H9 (cell line): ENCODE results near the gene CDKN2C. TPM values are rescaled to one million over a fixed set of nuclear protein-coding genes. Genes with fewer than 3 reads are reported as not detected.

Source experiments
- DNase-seq: peaks from one replicate; pipeline ENCODE4 v3.0.0-alpha.2; 2017
- H2AFZ ChIP-seq: one replicate; pipeline ENCODE4 v1.6.1; 2013; ENCODE audit warnings: mild to moderate bottlenecking, low read length, control low read depth, moderate library complexity
- H2AK5ac ChIP-seq: 2 replicates; pipeline ENCODE4 v1.6.1; 2013; ENCODE audit warnings: low read length, control low read depth, mixed read lengths; ENCODE audit not compliant: insufficient read length
- H2BK120ac ChIP-seq: one replicate; pipeline ENCODE4 v1.6.1; 2013; ENCODE audit warnings: low read depth, mild to moderate bottlenecking, low read length, control low read depth, inconsistent platforms; ENCODE audit not compliant: poor library complexity, severe bottlenecking
- H2BK12ac ChIP-seq: 2 replicates; pipeline ENCODE4 v1.6.1; 2013; ENCODE audit warnings: low read length, control low read depth, mixed read lengths, low read depth; ENCODE audit not compliant: insufficient read length
- H2BK15ac ChIP-seq: 2 replicates; pipeline ENCODE4 v1.6.1; 2013; ENCODE audit warnings: low read depth, low read length, control low read depth
- H2BK20ac ChIP-seq: one replicate; pipeline ENCODE4 v1.6.1; 2013; ENCODE audit warnings: low read depth, mild to moderate bottlenecking, low read length, control low read depth, inconsistent platforms; ENCODE audit not compliant: poor library complexity, severe bottlenecking
- H2BK5ac ChIP-seq: 2 replicates; pipeline ENCODE4 v1.6.1; 2013; ENCODE audit warnings: low read length, control low read depth, mixed read lengths; ENCODE audit not compliant: insufficient read length
- H3K14ac ChIP-seq: 2 replicates; pipeline ENCODE4 v1.6.1; 2013; ENCODE audit warnings: low read length, control low read depth; ENCODE audit not compliant: insufficient read depth
- H3K18ac ChIP-seq: 2 replicates; pipeline ENCODE4 v1.6.1; 2013; ENCODE audit warnings: low read depth, mild to moderate bottlenecking, mixed read lengths, low read length, control low read depth; ENCODE audit not compliant: insufficient read length
- H3K23ac ChIP-seq: 2 replicates; pipeline ENCODE4 v1.6.1; 2013; ENCODE audit warnings: low read length, control low read depth, mixed read lengths, low read depth; ENCODE audit not compliant: insufficient read length
- H3K23me2 ChIP-seq: 2 replicates; pipeline ENCODE4 v1.6.1; 2013; ENCODE audit warnings: low read depth, mild to moderate bottlenecking, mixed read lengths, low read length, control low read depth; ENCODE audit not compliant: insufficient read length, poor library complexity, severe bottlenecking
- H3K27ac ChIP-seq: 2 replicates; pipeline ENCODE4 v1.5.1; 2013; ENCODE audit warnings: low read length, control low read depth, mixed read lengths, low read depth; ENCODE audit not compliant: insufficient read length
- H3K27me3 ChIP-seq: 2 replicates; pipeline ENCODE4 v1.6.1; 2013; ENCODE audit warnings: low read length, control low read depth, inconsistent platforms; ENCODE audit not compliant: insufficient read depth
- H3K4ac ChIP-seq: 2 replicates; pipeline ENCODE4 v1.6.1; 2013; ENCODE audit warnings: low read depth, mild to moderate bottlenecking, control low read depth, inconsistent platforms, low read length, moderate library complexity
- H3K4me1 ChIP-seq: 2 replicates; pipeline ENCODE4 v1.6.1; 2013; ENCODE audit warnings: low read length, control low read depth, inconsistent platforms; ENCODE audit not compliant: insufficient read depth
- H3K4me2 ChIP-seq: 2 replicates; pipeline ENCODE4 v1.6.1; 2013; ENCODE audit warnings: low read length, control low read depth, mixed read lengths; ENCODE audit not compliant: insufficient read length, insufficient read depth
- H3K56ac ChIP-seq: 2 replicates; pipeline ENCODE4 v1.6.1; 2013; ENCODE audit warnings: low read depth, mild to moderate bottlenecking, mixed read lengths, low read length, control low read depth; ENCODE audit not compliant: insufficient read length
- H3K79me1 ChIP-seq: 2 replicates; pipeline ENCODE4 v1.6.1; 2013; ENCODE audit warnings: low read depth, mild to moderate bottlenecking, moderate library complexity, low read length, control low read depth, inconsistent platforms; ENCODE audit not compliant: insufficient read depth, poor library complexity, severe bottlenecking
- H3K79me2 ChIP-seq: 2 replicates; pipeline ENCODE4 v1.6.1; 2013; ENCODE audit warnings: low read length, control low read depth, inconsistent platforms; ENCODE audit not compliant: insufficient read depth
- H3K9ac ChIP-seq: 2 replicates; pipeline ENCODE4 v1.6.1; 2013; ENCODE audit warnings: low read length, control low read depth, mixed read lengths; ENCODE audit not compliant: insufficient read length; ENCODE audit errors: extremely low read depth
- H3K9me3 ChIP-seq: one replicate; pipeline ENCODE4 v1.6.1; 2013; ENCODE audit warnings: low read depth, low read length, inconsistent platforms; ENCODE audit not compliant: control insufficient read depth
- H3T11ph ChIP-seq: one replicate; pipeline ENCODE4 v1.6.1; 2013; ENCODE audit warnings: mild to moderate bottlenecking, low read length, control low read depth, inconsistent platforms
- H4K20me1 ChIP-seq: one replicate; pipeline ENCODE4 v1.6.1; 2013; ENCODE audit not compliant: control insufficient read depth, insufficient read length, insufficient read depth
- H4K5ac ChIP-seq: 2 replicates; pipeline ENCODE4 v1.6.1; 2013; ENCODE audit warnings: low read depth, mild to moderate bottlenecking, mixed read lengths, low read length, control low read depth; ENCODE audit not compliant: insufficient read length
- H4K8ac ChIP-seq: replicated peaks from 2 replicates; pipeline ENCODE4 v1.6.1; 2013; ENCODE audit warnings: low read length, control low read depth, mixed read lengths, low read depth; ENCODE audit not compliant: insufficient read length
- H4K91ac ChIP-seq: 2 replicates; pipeline ENCODE4 v1.6.1; 2013; ENCODE audit warnings: low read depth, mild to moderate bottlenecking, moderate library complexity, mixed read lengths, low read length, control low read depth; ENCODE audit not compliant: insufficient read length
- H3K27ac Mint-ChIP-seq, 3 experiments: 2 replicates in 2 of 3; 3 replicates in 1 of 3; pipeline ENCODE4 v1.8.0; 2020 to 2021; ENCODE audit warnings: mixed read lengths in 3 of 3, mild to moderate bottlenecking in 1 of 3, moderate library complexity in 1 of 3
- H3K27me3 Mint-ChIP-seq: 2 replicates; pipeline ENCODE4 v1.8.0; 2021; ENCODE audit warnings: low read depth, mild to moderate bottlenecking, moderate library complexity, mixed read lengths
- H3K36me3 Mint-ChIP-seq, 3 experiments: 2 replicates in 2 of 3; 3 replicates in 1 of 3; pipeline ENCODE4 v1.8.0; 2020 to 2021; ENCODE audit warnings: low read depth in 3 of 3, mixed read lengths in 3 of 3; ENCODE audit not compliant: insufficient read depth in 1 of 3
- H3K4me1 Mint-ChIP-seq, 2 experiments: 2 replicates each; pipeline ENCODE4 v1.8.0; 2020; ENCODE audit warnings: mixed read lengths in 2 of 2
- H3K4me3 Mint-ChIP-seq, 2 experiments: 2 replicates in 1 of 2; 3 replicates in 1 of 2; pipeline ENCODE4 v1.8.0; 2020 to 2021; ENCODE audit warnings: mild to moderate bottlenecking in 2 of 2, mixed read lengths in 2 of 2, moderate library complexity in 1 of 2
- H3K9me3 Mint-ChIP-seq, 2 experiments: 2 replicates in 1 of 2; 3 replicates in 1 of 2; pipeline ENCODE4 v1.8.0; 2020; ENCODE audit warnings: mild to moderate bottlenecking in 2 of 2, mixed read lengths in 2 of 2, moderate library complexity in 1 of 2
- CTCF ChIP-seq: fragments of 200-600 bp; sonication (generic); conservative IDR thresholded peaks from 3 replicates; pipeline ENCODE4 v1.8.0; 2021; ENCODE audit warnings: antibody characterized with exemption, mild to moderate bottlenecking
- WGBS: extraction: QIAGEN DNeasy Blood & Tissue Kit; methylation state at CpG from one replicate; pipeline ENCODE4 v1.1.7; 2013; ENCODE audit warnings: missing lambda C conversion rate, low lambda C conversion rate, mixed read lengths; ENCODE audit not compliant: insufficient read length; ENCODE audit errors: extremely low coverage; 5-methylcytosine and 5-hydroxymethylcytosine counted together
- total RNA-seq: library from RNA; stranded (reverse); gene quantifications from 2 replicates; pipeline ENCODE4 v1.2.1, GENCODE V29; 2021

Gene CDKN2C
- total RNA-seq, 1 experiment from 2014 or later, result not detected

DNA sequence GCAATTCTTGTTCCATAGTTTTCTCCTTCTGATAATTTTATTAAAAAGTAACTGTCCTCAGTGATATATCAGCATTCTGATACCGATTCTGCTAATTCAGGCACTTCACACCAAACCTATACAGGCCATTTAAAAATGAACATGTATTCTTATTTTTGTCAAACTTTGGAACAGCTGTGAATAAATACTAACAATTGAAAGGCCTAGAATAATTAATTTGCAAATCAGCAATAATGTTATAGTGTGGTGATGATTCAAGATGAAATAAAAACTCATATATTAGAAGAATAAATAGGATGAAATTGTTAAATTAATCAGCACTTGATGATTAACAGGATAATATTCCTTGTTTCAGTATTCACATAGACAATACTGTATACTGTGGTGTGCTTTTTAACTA is 9.9 kb downstream of the CDKN2C start:
- peaks cover 0 to 3% of the 10 kb centered on the region in 2 experiments; a peak in 1 of 5 replicates for H3K9me3 Mint-ChIP-seq
- Histone ChIP-seq H3T11ph (no peak overlapping the region), H3K23ac (no peak overlapping the region), H3K4ac (no peak overlapping the region), H2BK15ac (no peak overlapping the region), H2BK5ac (no peak overlapping the region), H2BK120ac (no peak overlapping the region), H4K8ac (no peak overlapping the region), H4K5ac (no peak overlapping the region), H2AFZ (no peak overlapping the region), H3K27ac (no peak overlapping the region), H3K9me3 (no peaks in the 10 kb centered on the region), H3K27me3 (peaks cover 30% of the 10 kb centered on the region), H3K79me2 (no peaks in the 10 kb centered on the region), H3K79me1 (no peaks in the 10 kb centered on the region), H3K18ac (no peak overlapping the region), H4K20me1 (no peaks in the 10 kb centered on the region), H4K91ac (no peak overlapping the region), H3K4me2 (no peak overlapping the region), H2BK20ac (no peak overlapping the region), H3K4me1 (0 out of 2 replicates have a peak, but pooled peaks cover 2% of the 10 kb centered on the region), H2AK5ac (no peak overlapping the region), H3K14ac (no peak overlapping the region), H2BK12ac (no peak overlapping the region), H3K56ac (no peak overlapping the region), H3K23me2 (peaks cover 6% of the 10 kb centered on the region), H3K9ac (no peak overlapping the region)
- no peak for TF ChIP-seq CTCF
- no peak overlapping the region for H3K4me3 Mint-ChIP-seq
- peaks cover 19 to 25% of the 10 kb centered on the region in 2 experiments for H3K4me1 Mint-ChIP-seq
- H3K27me3 Mint-ChIP-seq, result peaks cover 93% of the 10 kb centered on the region
- no CpG with 5 or more reads among the region's 1 CpG for WGBS
- DNase-seq, result no peak
- H3K36me3 Mint-ChIP-seq, result no peaks in the 10 kb centered on the region; a peak in 1 of 7 replicates
- H3K27ac Mint-ChIP-seq, result no peak overlapping the region
